HG03442 (cell line): ENCODE data around the gene IRF6.

Experiments used
- ATAC-seq: cut with Tn5 transposase; IDR thresholded peaks from one replicate; pipeline ENCODE4 v1.9.1; 2021; ENCODE audit warnings: mild to moderate bottlenecking, moderate library complexity; ENCODE audit not compliant: unreplicated experiment

Gene IRF6

DNA sequence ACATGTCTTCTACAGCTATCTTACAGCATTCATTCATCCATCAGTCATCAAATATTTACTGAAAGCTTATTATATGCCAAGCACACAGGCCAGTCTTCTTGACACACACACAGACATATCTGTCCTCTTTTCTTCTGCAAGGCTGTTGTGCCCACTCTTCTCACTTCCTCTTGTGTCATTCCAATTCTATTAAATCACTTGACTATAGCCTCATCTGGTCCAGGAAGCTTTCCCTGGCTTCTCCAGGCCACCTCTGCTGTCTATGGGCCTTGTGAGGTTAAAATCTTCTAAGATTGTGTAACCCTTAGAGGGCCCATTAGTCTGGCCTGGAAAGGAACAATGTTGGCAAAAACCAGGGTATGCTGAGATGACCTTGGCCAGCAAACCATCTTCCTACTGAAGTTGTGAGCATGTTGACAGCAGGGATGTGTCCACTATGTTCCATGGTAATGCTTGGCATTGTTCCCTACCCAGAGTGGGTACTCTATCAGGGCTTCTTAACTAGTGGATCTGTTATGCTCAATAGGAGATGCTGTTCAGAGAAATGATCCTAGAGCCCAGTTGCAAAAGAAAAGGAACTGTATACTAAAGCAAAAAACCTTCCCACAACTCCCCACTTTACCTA lies 44.8 kb downstream of the IRF6 start:
- no peak for ATAC-seq

DNA sequence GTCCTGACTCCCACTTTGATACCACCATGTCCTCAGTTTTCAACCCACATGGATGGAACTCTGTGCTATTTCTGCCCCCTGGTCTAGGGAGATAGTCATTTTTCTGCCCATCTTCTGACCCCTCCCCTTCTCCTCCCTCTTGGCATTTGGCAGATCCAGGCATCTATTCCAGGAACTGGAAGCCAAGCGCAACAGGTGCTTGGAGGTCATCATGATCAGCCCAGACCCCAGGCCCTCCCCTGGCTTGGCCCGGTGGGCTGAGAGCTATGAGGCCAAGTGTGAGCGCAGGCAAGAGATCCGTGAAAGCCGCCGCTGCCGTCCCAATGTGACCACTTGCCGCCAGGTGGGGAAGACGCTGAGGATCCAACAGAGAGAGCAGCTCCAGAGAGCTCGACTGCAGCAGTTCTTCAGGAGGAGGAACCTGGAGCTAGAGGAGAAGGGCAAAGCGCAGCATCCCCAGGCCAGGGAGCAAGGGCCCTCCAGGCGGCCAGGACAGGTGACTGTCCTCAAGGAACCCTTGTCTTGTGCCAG lies 46.0 kb downstream of the IRF6 start:
- ATAC-seq = no peak

DNA sequence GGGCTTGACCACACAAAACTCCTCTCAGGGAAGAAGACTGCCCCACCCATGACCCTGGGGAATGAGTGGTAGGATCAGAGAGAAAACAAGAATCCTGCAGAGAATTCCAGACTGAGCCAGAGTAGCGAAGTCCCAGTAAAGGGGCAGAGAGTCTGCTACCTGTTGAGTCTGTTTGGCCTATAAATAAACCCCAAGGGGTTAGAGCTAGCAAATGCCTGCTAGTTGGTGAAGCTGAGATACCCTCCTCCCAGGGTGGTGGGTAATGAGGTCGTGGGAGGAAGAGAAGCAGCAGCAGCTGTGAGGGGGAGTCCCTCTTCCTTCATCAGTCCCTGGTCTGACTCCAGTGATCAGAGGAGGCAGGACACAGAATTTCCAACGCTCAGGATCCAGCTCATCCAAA lies 47.5 kb downstream of the IRF6 start:
- no peak for ATAC-seq

DNA sequence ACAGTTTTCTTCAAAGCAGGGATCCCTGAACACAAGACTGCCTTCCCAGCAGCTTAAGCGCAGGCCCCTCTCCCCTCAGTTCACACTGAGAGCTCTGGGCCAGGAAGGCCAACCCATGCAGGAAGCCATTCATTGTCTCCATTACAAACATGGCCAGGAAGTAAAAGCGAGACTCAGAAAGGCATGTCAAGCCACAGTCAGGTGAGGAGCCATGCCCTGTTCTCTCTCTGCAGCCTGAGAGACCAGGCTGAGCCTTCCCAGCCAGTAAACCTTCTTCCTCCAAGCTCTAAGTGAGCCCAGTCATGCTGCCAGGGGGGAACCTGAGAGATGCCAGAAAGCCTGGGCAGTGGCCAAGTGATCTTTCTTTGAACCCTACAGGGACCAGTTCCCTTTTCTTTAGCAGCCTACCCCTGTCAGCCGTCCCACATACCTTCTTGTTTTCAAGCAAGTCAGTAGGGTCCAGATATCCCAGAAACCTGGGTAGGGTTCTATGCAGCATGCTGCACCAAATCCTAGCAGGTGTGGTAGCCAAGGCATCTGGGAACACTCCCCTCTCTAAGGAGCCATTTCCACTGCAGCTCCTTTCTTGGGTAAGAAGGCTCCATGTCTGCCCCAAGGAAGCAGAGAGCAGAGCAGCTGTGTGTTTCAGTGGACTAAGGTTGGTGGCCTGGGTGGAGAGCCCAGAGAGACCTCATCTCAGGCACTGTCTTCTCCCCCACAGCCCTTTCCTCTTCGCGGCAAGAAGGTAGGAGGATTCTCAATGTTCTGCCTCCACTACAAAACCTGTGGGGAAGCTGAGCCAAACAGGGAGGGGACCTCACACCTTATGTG lies 49.1 kb downstream of the IRF6 start:
- peak; percentile 20 for ATAC-seq

DNA sequence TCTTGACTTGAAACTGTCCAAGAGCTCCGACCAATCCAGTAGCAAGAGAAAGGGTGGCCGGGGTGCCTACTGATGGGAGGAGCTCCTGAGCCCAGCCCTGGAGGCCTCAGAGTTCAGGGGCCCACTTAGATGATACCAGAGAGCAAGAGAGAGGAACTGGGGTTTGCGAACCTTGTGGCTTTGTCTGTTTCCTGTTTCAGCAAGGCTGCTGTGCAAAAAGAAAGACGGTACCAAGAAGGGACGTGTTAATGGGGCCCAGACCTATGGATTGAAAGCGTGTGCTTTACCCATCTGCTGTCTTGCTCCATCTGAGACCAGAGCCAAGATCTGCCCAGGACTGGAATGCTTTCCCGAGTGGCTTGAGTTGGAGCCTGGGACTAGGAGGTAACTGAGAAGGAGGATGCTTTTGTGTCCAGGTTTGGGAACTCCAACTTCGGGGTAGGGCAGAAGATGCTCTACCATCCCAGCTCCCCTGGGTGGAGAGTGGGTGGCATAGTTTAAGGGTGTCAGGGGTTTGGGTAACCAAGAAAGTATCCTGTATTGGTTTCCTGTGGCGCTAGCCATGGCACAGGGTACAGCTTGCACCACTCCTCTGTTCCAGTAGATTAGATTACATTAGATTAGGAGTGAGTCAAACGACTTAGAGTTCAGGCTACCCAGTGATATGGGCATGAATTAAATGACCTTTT lies 49.9 kb downstream of the IRF6 start, which contains the start of gene TRAF3IP3:
TRAF3IP3 (plus strand) TSS at position 128 of the 689 bp plus-strand sequence. CDS start 3,987 bp downstream, outside the sequence.
- ATAC-seq = peak; percentile 74

DNA sequence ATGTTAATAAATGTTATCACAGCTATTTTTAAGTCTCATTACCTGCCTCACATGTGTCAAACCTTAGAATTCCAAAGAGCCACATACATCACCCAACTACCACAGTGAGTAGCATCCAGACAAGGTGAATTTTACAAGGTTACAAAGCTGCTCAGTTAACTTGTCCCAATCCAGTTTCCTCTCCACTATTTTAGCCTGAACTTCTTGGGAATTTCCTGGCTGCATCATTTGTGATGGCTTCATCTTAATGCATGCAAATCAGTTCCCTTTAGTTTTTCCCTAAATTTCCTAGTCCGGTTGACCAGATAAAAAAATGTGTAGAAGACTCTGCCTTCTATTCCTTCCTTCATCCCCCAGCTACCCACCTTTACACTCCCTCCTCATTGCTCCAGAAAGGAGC lies 50.7 kb downstream of the IRF6 start:
- no peak for ATAC-seq

DNA sequence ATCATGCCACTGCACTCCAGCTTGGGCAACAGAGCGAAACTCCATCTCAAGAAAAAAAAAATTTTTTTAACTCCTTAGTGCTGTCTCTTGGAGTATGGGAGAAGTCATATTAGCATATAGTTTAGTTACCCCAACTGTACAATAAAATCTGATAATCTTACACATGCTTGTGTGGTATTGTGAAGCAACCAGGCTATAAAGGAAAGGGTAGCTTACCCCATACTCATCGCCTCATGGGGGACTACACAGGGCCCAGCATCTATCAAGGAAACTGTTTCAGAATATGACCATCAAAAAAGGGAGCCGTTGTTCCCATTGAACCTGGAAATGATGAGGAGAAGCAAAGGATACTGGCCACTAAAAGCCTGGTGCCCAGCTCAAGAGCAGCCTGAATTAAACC lies 53.1 kb downstream of the IRF6 start:
- ATAC-seq = no peak

DNA sequence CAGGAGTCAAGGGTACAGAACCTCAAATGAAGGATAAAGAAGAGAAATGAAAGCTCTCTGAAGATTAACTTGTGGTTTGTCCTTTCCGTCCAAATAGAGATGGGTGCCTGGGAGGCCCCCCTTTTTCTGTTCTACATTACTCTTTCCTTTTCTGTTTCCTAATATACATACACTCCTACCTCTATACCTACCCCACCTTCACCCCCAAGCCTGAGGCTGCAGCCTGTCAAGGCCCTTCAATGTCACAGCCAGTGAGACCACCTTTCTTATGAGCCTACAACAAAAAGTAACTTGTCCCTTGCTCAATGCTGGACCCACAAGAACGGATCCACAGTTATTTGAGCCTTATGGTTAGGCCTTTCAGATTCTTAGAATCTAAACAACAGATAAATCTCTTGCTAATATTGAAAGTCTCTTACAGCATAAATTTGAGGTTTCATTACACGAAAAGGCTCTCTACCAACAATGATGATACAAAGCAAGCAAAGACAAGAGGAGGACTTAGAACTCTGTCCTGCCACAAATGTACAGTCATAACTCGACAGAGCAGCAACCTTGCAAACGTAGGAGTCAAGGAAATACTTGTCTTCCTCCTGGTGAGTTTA lies 54.2 kb downstream of the IRF6 start:
- ATAC-seq = peak; percentile 52

DNA sequence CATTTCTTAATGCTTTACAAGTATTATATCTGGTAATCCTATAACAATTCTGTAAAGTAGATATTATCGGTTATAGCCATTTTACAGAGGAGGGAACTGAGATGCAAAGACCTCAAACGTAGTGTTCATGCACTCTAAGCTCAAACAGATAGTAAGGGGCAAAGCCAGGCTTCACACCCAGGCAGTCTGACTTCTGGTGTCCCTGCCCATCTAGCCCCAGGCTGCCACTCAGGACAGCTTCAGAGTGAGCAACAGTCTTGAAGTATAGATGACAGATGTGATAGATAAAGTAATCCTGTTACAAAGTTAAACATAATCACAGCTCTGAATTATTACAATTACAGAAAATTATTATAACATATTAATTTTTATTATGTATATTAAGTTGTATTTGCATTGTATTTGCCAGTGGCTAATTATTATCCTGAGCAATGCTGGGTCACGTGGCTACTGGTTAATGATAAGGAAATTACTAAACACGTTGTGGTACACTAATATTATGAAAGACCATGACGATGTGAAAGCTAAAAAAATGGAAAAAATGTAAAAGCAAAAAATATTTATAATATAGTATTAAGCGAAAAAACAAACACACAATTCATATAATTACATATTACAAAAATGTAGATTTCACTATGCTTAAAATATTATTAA lies 56.1 kb downstream of the IRF6 start:
- ATAC-seq = no peak

DNA sequence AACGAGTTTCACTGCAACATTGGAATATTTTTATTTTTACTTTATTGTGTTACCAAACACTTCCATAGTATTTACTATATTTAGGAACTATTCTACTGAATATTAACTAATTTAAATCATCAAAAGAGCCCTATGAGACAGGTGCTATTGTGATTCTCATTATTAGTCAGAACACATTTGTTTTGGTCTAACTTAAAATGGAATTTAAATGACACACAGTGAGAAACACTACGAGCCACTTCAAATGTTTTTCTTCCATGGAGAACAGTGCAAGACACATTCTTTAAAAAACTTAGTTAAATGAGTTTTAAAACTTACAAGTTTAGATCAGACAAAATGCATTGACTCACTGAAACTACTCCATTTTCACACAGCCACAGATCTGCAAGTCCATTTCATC lies 56.7 kb downstream of the IRF6 start:
- ATAC-seq = no peak

DNA sequence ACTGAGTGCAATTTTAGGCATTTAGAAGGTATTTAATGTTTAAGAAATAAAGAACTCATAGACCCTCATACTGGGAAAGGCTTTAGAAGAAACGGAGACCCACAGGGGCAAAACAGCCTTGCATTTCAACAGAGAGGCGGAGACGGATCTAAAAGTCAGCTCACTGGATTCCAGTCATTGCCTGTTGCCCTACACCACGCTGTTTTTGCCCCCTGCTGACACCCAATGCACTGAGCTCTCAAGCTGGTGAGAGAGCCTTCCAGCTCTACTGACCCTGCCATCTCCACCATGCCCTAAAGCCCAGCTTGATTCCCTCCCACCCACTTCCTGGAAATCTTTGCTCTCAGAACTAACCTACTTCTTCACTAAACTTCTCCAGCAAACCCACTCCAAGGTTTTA lies 57.3 kb downstream of the IRF6 start:
- ATAC-seq = no peak

DNA sequence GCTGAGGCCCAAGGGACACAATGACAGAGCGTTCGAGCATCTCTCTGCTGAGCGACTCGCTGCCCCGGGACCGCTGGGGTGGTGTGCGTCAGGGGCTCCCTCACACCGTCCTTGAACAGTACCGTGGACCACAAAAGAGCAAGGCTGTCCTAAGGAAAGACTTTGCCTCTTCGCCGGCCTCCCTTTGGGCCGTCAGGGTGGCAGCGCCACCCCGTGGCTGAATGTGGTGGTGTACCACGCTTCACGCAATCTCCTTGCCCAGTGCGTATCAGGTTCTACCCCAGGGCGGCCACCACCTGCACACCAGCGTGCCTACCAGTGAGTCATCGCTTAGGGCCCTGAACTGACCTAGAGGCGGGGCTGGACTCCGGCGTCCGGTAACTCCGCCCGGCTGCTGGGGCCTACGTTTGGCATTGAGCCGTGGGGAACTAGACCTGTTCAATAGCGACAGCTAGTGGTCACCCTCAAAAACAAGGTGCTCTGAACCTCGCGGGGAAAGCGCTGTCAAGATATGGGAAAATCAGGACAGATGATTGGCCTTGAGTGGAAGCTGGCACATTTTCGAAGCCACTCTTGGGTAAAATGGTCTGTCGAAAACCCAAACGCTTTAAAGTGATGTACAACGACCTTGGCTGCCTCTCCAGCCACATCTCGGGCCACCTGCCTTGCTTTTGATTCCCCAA lies 58.2 kb downstream of the IRF6 start:
- ATAC-seq = peak; percentile 75

DNA sequence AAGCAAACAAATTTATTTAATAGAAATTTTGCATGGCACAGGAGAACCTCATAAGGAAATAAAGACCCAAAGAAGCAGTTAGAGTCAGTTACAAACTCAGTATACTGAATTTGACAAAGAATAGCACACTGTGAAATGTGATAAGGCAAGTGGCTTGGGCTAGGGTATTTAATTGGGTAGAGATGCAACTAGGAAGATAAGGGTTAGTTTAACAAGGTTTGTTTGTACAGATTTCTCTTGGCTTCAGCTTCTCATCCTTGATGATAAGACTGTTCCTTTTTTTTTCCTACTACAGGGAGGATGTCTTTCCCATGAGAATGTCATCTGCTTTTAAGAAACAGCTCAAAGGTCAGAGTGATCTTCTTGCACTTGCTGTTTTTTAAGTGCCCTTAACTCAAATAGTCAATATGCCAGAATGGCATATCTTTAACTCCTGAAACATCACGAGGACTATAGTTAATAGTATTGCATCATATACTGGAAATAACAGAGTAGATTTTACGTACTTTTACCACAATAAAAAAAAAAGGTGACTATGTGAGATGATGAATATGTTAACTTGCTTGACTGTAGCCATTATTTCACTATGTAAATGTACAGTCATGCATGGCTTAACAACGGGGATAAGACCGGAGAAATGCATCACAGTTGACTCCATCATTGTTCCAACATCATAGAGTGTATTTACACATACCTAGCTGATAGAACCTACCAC lies 59.3 kb downstream of the IRF6 start:
- ATAC-seq = no peak

DNA sequence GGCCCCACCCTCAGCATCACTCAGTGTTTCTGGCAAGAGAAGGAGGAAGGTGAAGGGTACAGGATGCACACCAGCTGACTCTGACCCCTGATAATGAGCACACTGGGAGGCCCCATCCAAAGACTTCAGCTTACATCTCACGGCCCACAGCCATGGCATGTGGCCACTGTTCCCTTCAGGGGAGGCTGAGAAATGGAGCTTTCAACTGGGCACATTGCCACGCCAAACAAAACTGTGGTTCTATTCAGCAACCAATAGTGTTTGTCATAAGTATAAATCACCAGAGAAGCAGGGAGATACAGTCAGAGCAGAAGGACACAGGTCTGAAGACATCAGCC lies 62.8 kb downstream of the IRF6 start:
- ATAC-seq = no peak

DNA sequence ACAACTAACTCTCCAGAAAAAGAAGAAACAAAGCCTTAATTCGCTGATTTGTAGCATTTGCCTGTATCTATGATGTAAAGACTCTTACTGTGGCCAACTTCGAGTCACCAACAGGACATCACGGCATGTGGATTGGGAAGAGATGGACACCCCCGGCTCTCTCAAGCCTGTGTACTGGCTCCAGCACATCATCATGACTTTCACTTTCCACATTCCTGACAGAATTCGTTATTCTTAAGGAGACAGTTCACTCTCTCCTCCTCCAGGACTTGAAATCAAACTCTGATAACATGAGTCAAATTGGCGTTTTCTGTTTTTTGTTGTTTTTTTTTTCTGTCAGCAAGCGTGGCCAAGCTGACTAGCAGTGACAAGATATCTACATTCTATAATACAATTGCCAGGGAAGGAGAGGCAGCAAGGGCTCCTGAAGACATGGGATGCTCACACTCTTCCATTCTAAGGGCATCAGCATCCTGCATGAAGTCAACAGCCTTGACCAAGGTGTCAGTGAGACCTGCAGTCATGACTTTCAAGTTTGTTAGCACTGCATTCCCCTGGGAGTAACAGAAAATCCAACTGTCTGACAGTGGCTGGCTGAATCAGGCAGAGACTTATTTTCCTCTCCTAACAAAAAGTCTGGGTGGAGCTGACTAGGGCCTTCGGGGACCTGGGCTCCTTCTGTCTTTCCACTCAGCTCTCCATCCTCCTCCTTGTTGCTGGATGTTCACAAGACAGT lies 63.4 kb downstream of the IRF6 start:
- ATAC-seq = no peak

DNA sequence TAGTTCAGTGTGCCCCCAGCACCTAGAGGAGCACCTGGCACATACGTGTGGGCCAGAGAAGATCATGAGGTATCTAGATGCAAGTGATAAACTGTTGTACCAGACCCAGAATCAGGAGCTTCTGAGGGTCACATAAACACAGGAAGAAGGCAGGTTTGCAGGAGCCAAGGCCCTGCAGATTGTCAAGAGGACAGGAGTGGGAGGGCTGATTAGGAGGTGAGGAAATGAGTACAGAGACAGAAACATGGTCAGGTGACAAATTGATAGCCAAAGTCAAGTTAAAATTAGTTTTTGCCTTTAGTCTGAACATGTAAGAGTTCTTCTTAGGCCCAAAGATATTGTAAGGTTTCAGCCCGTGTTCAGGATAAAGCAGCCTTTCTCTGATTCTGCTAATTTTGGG lies 64.1 kb downstream of the IRF6 start:
- ATAC-seq = no peak

DNA sequence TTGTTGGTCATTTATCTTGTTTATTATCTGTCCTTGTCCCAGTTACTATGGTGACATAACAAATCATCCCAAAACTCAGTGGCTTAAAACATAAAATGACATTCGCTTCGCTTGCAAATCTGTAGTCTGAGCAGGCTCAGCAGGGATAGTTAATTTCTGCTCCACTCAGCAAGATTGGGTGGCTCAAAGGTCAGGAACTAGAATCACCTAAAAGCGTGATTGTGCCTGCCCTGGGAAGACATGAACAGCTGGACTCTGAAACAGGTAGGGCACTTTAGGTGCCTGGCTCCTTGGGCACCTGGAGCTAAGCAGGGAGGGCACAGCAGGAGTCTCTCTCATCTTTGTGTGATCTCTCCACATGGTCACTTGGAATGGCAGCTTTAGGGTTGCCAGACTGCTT lies 64.7 kb downstream of the IRF6 start:
- no peak for ATAC-seq

DNA sequence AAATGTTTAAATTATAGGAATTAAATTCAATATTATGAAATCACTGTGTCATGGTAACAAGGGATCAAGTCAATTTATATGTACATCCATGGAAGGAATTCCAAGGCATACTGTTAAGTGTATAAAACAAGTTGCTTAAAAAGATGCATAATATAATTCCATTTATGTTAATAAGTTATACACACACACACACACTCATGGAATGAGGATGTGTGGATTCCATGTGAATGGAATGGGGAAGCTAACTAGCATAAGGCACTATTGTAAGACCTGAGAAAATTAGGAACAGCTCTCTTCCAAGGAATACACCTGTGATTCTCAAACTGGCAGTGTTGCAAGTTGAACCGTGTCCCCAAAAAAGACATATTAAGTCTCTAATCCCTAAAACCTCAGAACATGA lies 67.7 kb downstream of the IRF6 start:
- ATAC-seq = no peak

DNA sequence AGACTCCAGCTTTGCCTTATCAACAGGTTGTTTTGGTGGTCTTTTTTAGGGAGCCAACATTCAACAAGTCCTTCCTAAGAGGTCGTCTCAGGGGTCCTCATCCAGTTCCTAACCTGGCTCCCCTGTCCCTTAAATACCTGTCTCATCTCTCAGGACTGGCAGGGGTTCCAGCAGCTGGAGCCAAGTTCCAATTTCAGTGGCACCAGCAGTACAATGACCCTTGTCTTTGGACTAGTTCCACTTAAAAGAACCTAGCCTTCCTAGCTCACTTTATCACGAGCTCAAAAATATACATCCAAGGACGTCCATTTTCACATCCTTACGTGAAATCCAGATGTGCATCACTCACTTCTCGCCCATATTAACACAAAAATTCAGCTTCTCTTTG lies 68.8 kb downstream of the IRF6 start:
- ATAC-seq = no peak
